A549 (cell line): ENCODE results near the gene SP5. TPM values are rescaled to one million over a fixed set of nuclear protein-coding genes. Genes with fewer than 3 reads are reported as not detected.

Experiments
- ATAC-seq, 2 experiments: fragments of 200-7000 bp in 1 of 2; fragments of >200 bp in 1 of 2; cut with Nextera tagmentation in 1 of 2; cut with Tn5 transposase in 1 of 2; 3 replicates each; pipeline versions ENCODE4 v1.8.0 to v1.9.1; 2018 to 2020; ENCODE audit warnings: mild to moderate bottlenecking in 1 of 2, moderate library complexity in 1 of 2
- CTCF ChIA-PET: fragments of 300-600 bp; sonication (Branson Sonifier 250); formaldehyde crosslinking; extraction: SDS; loops from one replicate; lab custom pipeline; 2021; ENCODE audit warnings: antibody characterized with exemption, inconsistent platforms; lab: Yijun Ruan, JAX
- POLR2A ChIA-PET: fragments of 350-600 bp; formaldehyde crosslinking; extraction: SDS; loops from one replicate; lab custom pipeline; 2021; ENCODE audit warnings: antibody characterized with exemption, inconsistent platforms; lab: Yijun Ruan, JAX
- DNase-seq, 2 experiments: peaks; one replicate each; pipeline versions ENCODE4 v3.0.0 to v3.0.0-alpha.2; 2011 to 2016; ENCODE audit warnings: low read depth in 1 of 2, low spot score in 1 of 2
- FAIRE-seq: peaks from 2 replicates; lab custom pipeline; 2011; peaks lifted over from hg19 to GRCh38; lab: Jason Lieb, UNC
- H3K27ac ChIP-seq, 2 experiments: fragments of >200 bp; sonication (Bioruptor Twin); formaldehyde crosslinking; 3 replicates each; pipeline ENCODE4 v1.5.1; 2016 to 2017
- H3K4me1 ChIP-seq: fragments of >200 bp; sonication (Bioruptor Twin); formaldehyde crosslinking; 3 replicates; pipeline ENCODE4 v1.6.1; 2016
- H3K4me2 ChIP-seq: fragments of >200 bp; sonication (Bioruptor Twin); formaldehyde crosslinking; 3 replicates; pipeline ENCODE4 v1.6.1; 2016
- H3K4me3 ChIP-seq: fragments of >200 bp; sonication (Bioruptor Twin); formaldehyde crosslinking; 3 replicates; pipeline ENCODE4 v1.5.1; 2016
- H3K9me3 ChIP-seq: fragments of >200 bp; sonication (Bioruptor Twin); formaldehyde crosslinking; 3 replicates; pipeline ENCODE4 v1.6.1; 2016
- CEBPB ChIP-seq, 2 experiments: fragments of >200 bp in 1 of 2; sonication (Bioruptor Twin) in 1 of 2; formaldehyde crosslinking in 1 of 2; IDR thresholded peaks; 2 replicates each; pipeline ENCODE4 v1.6.1; 2012 to 2016
- CHD4 ChIP-seq: fragments of 200-600 bp; sonication (generic); IDR thresholded peaks from 2 replicates; pipeline ENCODE4 v1.6.1; 2016; ENCODE audit warnings: antibody characterized with exemption, mild to moderate bottlenecking, borderline replicate concordance
- EHF ChIP-seq: fragments of 250-450 bp; sonication (Bioruptor Pico); IDR thresholded peaks from 2 replicates; pipeline ENCODE4 v1.5.0; 2020; ENCODE audit warnings: mild to moderate bottlenecking
- EP300 ChIP-seq, 2 experiments: fragments of >200 bp; sonication (Bioruptor Twin); formaldehyde crosslinking; IDR thresholded peaks; 2 replicates in 1 of 2; 3 replicates in 1 of 2; pipeline ENCODE4 v1.6.1; 2016 to 2017
- HOXA7 ChIP-seq: fragments of 250-450 bp; sonication (Bioruptor Pico); IDR thresholded peaks from 2 replicates; pipeline ENCODE4 v1.5.0; 2020; ENCODE audit warnings: mild to moderate bottlenecking, moderate library complexity
- HOXB5 ChIP-seq: fragments of 250-450 bp; sonication (Bioruptor Pico); IDR thresholded peaks from 2 replicates; pipeline ENCODE4 v1.5.0; 2020; ENCODE audit warnings: mild to moderate bottlenecking, moderate library complexity
- JUN ChIP-seq, 2 experiments: fragments of >200 bp; sonication (Bioruptor Twin); formaldehyde crosslinking; IDR thresholded peaks; 2 replicates in 1 of 2; 3 replicates in 1 of 2; pipeline ENCODE4 v1.6.1; 2016 to 2017
- MAFK ChIP-seq: fragments of 450-650 bp; IDR thresholded peaks from 2 replicates; pipeline ENCODE4 v1.6.1; 2014; ENCODE audit not compliant: partially characterized antibody
- MAZ ChIP-seq: fragments of 150-350 bp; IDR thresholded peaks from 2 replicates; pipeline ENCODE4 v1.6.1; 2014; ENCODE audit warnings: antibody characterized with exemption, low read depth, low read length, borderline replicate concordance
- NFE2L2 ChIP-seq: fragments of 150-350 bp; conservative IDR thresholded peaks from 2 replicates; pipeline ENCODE4 v1.6.1; 2014; ENCODE audit warnings: low read length
- NPAS2 ChIP-seq: fragments of 250-450 bp; sonication (Bioruptor Pico); IDR thresholded peaks from 2 replicates; pipeline ENCODE4 v1.8.0; 2022; ENCODE audit warnings: mild to moderate bottlenecking, moderate library complexity, borderline replicate concordance
- NR3C1 ChIP-seq: fragments of >200 bp; sonication (Bioruptor Twin); formaldehyde crosslinking; IDR thresholded peaks from 3 replicates; pipeline ENCODE4 v1.6.1; 2017
- PHF8 ChIP-seq: fragments of 200-600 bp; sonication (generic); IDR thresholded peaks from 2 replicates; pipeline ENCODE4 v1.6.1; 2016; ENCODE audit warnings: low read depth, mild to moderate bottlenecking, antibody characterized with exemption, moderate library complexity, borderline replicate concordance
- POLR2AphosphoS2 ChIP-seq: conservative IDR thresholded peaks from 2 replicates; pipeline ENCODE4 v1.6.1; 2012; ENCODE audit warnings: low read length, improper control_type of control experiment, inconsistent platforms
- RAD21 ChIP-seq, 2 experiments: fragments of >200 bp in 1 of 2; sonication (Bioruptor Twin) in 1 of 2; formaldehyde crosslinking in 1 of 2; IDR thresholded peaks in 1 of 2; conservative IDR thresholded peaks in 1 of 2; 2 replicates in 1 of 2; 3 replicates in 1 of 2; pipeline ENCODE4 v1.6.1; 2012 to 2018; ENCODE audit warnings: inconsistent platforms in 1 of 2
- RARB ChIP-seq: fragments of 250-450 bp; sonication (Bioruptor Pico); IDR thresholded peaks from 2 replicates; pipeline ENCODE4 v1.8.0; 2021; ENCODE audit warnings: mild to moderate bottlenecking, moderate library complexity
- RFX5 ChIP-seq: fragments of 450-650 bp; IDR thresholded peaks from 2 replicates; pipeline ENCODE4 v1.7.1; 2014; ENCODE audit warnings: antibody characterized with exemption, mild to moderate bottlenecking, moderate library complexity
- RNF2 ChIP-seq: fragments of 200-600 bp; sonication (generic); IDR thresholded peaks from 2 replicates; pipeline ENCODE4 v1.6.1; 2016; ENCODE audit warnings: low read depth, mild to moderate bottlenecking, antibody characterized with exemption, moderate library complexity, borderline replicate concordance
- SMC3 ChIP-seq: fragments of >200 bp; sonication (Bioruptor Twin); formaldehyde crosslinking; IDR thresholded peaks from 3 replicates; pipeline ENCODE4 v1.6.1; 2018; ENCODE audit warnings: inconsistent platforms
- TFCP2L1 ChIP-seq: fragments of 250-450 bp; sonication (Bioruptor Pico); IDR thresholded peaks from 2 replicates; pipeline ENCODE4 v1.5.0; 2021; ENCODE audit warnings: mild to moderate bottlenecking
- ZC3H11A ChIP-seq: fragments of 450-650 bp; IDR thresholded peaks from 2 replicates; pipeline ENCODE4 v1.6.1; 2014; ENCODE audit warnings: antibody characterized with exemption, mild to moderate bottlenecking
- ZFP36 ChIP-seq: fragments of 450-650 bp; IDR thresholded peaks from 2 replicates; pipeline ENCODE4 v1.6.1; 2014; ENCODE audit warnings: borderline replicate concordance; ENCODE audit not compliant: partially characterized antibody
- ZNF302 ChIP-seq: fragments of 250-450 bp; sonication (Bioruptor Pico); IDR thresholded peaks from 2 replicates; pipeline ENCODE4 v1.9.0; 2021; ENCODE audit warnings: inconsistent platforms, mild to moderate bottlenecking, moderate library complexity
- ZSCAN20 ChIP-seq: fragments of 250-450 bp; sonication (Bioruptor Pico); IDR thresholded peaks from 2 replicates; pipeline ENCODE4 v1.8.0; 2022; ENCODE audit warnings: mild to moderate bottlenecking, moderate library complexity
- WGBS: methylation state at CpG from one replicate; pipeline ENCODE4 v1.1.6; 2017; ENCODE audit errors: missing lambda C conversion rate; 5-methylcytosine and 5-hydroxymethylcytosine counted together
- polyA plus RNA-seq, 4 experiments: library from polyadenylated mRNA; depleted of rRNA in 3 of 4; stranded (reverse); fragments of >200 nt; fragmentation: RNase III in 1 of 4; extraction: RNeasy Plus Mini Kit Qiagen cat#74134 plus additional on column Dnase treatment in 1 of 4; gene quantifications; 2 replicates in 3 of 4; 3 replicates in 1 of 4; pipeline ENCODE4 v1.2.3, GENCODE V29; 2011 to 2017
- TF ChIP-seq, protein P1 (sequence below): fragments of >200 bp; sonication (Bioruptor Twin); formaldehyde crosslinking; IDR thresholded peaks from 2 replicates; pipeline ENCODE4 v1.6.1; 2016

SP5 gene
- polyA plus RNA-seq, 2 of the 4 experiments (the other 2 are of a cell fraction), result not detected

DNA sequence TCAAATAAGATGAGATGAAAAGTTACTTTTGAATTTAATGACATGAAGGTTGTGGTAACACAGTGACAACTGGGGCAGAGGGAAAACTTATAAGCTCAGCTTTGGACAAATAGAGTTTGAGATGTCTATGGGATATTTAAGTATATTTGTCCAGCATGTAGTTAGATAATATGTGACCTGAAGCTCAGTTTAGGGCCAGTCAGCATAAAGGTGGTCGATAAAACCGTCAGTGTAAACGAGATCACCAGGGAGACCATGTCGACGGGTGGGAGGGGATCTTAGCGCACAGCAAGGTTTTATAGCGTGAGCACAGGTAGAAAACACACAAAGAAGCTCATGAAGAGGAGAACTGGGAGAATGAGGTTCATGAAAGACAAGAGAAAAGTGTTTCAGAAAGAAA is 47.6 kb downstream of the SP5 start:
- no peak for FAIRE-seq
- Histone ChIP-seq H3K4me3 (no peak overlapping the region), H3K9me3 (no peaks in the 10 kb centered on the region), H3K27ac (no peak overlapping the region)
- WGBS, result 55% methylated on average over 7 of the region's 7 CpGs
- no peak for ATAC-seq
- TF ChIP-seq CEBPB (IDR thresholded peaks at IDR 0.05), result no peak
- TF ChIP-seq EHF (CRISPR knock-in tag), result no peak
- TF ChIP-seq MAFK, result peak; percentile 37
- TF ChIP-seq, all 56 proteins: peak for 1
- CTCF ChIA-PET, result interaction anchor here (1.0 to 1.5 kb wide), 2 partner anchors 10 to 354 kb away, joined by 3 read pairs; no protein-coding TSS in a partner anchor
- no peak for DNase-seq
- Histone ChIP-seq H3K4me1 (no peaks in the 10 kb centered on the region), H3K4me2 (no peak overlapping the region)
- POLR2A ChIA-PET, result no interaction called here

DNA sequence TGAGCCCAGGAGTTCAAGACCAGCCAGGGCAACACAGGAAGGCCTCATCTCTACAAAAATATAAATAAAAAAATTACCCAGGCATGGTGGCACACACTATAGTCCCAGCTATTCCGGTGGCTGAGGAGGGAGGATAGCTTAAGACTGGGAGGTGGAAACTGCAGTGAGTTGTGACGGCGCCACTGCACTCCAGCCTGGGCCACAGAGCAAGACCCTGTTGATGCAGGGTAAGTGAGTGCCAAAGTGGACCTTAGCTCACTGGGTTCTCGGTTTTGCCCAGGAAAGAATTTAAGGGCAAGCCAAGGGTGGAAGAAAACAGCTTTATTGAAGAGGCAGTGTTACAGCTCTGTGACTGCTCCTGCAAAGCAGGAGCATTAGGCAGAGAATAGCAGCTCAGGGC is 48.1 kb downstream of the SP5 start:
- 66% methylated on average over 4 of the region's 4 CpGs for WGBS

DNA sequence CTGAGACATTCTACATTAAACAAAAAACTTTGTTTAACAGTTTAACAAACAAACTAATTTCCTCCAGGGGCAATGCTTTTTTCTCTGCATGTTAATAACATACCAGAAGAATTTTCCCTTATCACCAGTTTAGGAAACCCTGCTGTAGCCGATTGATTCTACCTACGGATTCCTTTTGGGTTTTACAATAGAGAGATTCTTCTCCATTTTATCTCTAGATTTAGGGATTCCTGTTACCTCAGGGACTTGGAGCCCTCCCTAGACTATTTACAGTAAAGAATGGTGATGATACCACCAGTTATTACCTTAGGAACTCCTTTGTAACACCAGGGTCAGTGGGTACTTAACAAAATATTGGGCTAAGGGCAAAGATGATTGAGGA is 49.7 kb downstream of the SP5 start:
- no peak for TF ChIP-seq HOXA7
- TF ChIP-seq JUN (IDR thresholded peaks at IDR 0.05), result no peak
- TF ChIP-seq NR3C1, result no peak
- no peak for TF ChIP-seq ZC3H11A
- TF ChIP-seq, protein P1, sequence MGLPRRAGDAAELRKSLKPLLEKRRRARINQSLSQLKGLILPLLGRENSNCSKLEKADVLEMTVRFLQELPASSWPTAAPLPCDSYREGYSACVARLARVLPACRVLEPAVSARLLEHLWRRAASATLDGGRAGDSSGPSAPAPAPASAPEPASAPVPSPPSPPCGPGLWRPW, result no peak
- TF ChIP-seq SMC3, result no peak
- TF ChIP-seq RFX5, result no peak
- TF ChIP-seq RNF2, result no peak
- no peak for TF ChIP-seq EP300 (IDR thresholded peaks at IDR 0.05)
- no peak for TF ChIP-seq CHD4
- TF ChIP-seq ZFP36, result no peak
- no peak for TF ChIP-seq RAD21 (conservative IDR thresholded peaks at IDR 0.05 in 1 of 2, IDR thresholded peaks at IDR 0.05 in 1 of 2)
- TF ChIP-seq TFCP2L1 (CRISPR knock-in tag), result no peak
- TF ChIP-seq ZNF302 (CRISPR knock-in tag), result no peak
- no peak for TF ChIP-seq NPAS2 (CRISPR knock-in tag)
- CTCF ChIA-PET, result no interaction called here
- POLR2A ChIA-PET, result no interaction called here
- Histone ChIP-seq H3K4me3 (no peak overlapping the region), H3K9me3 (no peaks in the 10 kb centered on the region), H3K4me2 (no peak overlapping the region), H3K4me1 (0 out of 3 replicates have a peak, but pooled peaks cover under 1% of the 10 kb centered on the region), H3K27ac (no peak overlapping the region)
- 61% methylated on average over 2 of the region's 2 CpGs for WGBS
- DNase-seq, result no peak
- ATAC-seq, result no peak
- FAIRE-seq, result no peak

More for the DNA sequence above, 48.1 kb downstream of the SP5 start:
- Histone ChIP-seq H3K4me1 (no peaks in the 10 kb centered on the region), H3K9me3 (no peaks in the 10 kb centered on the region), H3K4me3 (no peak overlapping the region), H3K27ac (no peak overlapping the region), H3K4me2 (no peak overlapping the region)
- CTCF ChIA-PET, result interaction anchor here (1.0 kb wide), 1 partner anchor 9 kb away, joined by 3 read pairs; no protein-coding TSS in a partner anchor
- TF ChIP-seq POLR2AphosphoS2, result no peak
- TF ChIP-seq HOXB5, result no peak
- no peak for TF ChIP-seq MAFK
- TF ChIP-seq ZSCAN20 (CRISPR knock-in tag), result no peak
- TF ChIP-seq NR3C1, result no peak
- TF ChIP-seq PHF8, result no peak
- TF ChIP-seq RAD21 (conservative IDR thresholded peaks at IDR 0.05 in 1 of 2, IDR thresholded peaks at IDR 0.05 in 1 of 2), result no peak
- TF ChIP-seq NPAS2 (CRISPR knock-in tag), result no peak
- TF ChIP-seq MAZ, result no peak
- no peak for TF ChIP-seq RFX5
- TF ChIP-seq RARB, result no peak
- TF ChIP-seq NFE2L2, result no peak
- POLR2A ChIA-PET, result no interaction called here
- FAIRE-seq, result no peak
- DNase-seq, result no peak
- no peak for ATAC-seq
